HG03378 (cell line): Measurements from ENCODE around the gene AIMP1.
"Not testable (repeated sequence)": the region's sequence is repeated elsewhere in the genome, so short reads cannot be mapped to it uniquely, and the experiment has no call there.

Source experiments
- ATAC-seq: cut with Tn5 transposase; IDR thresholded peaks from one replicate; pipeline ENCODE4 v1.9.1; 2021; ENCODE audit warnings: mild to moderate bottlenecking, moderate library complexity; ENCODE audit not compliant: unreplicated experiment

The AIMP1 gene

GRCh38 chr4:106312377-106312776 lies 4.0 kb upstream of the AIMP1 start:
- ATAC-seq, result no peak

- no peak for ATAC-seq
These were observed 3.3 kb upstream of the AIMP1 start for GRCh38 chr4:106312997-106313522.

GRCh38 chr4:106314960-106315359 lies 1.4 kb upstream of the AIMP1 start:
- ATAC-seq, result no peak

- peak; percentile 24 for ATAC-seq
These were observed 828 bp upstream of the AIMP1 start for GRCh38 chr4:106315476-106315967.

GRCh38 chr4:106316773-106317409 lies 541 bp downstream of the AIMP1 start:
- no peak for ATAC-seq

GRCh38 chr4:106317815-106318214 lies 1.5 kb downstream of the AIMP1 start:
- ATAC-seq, result no peak

GRCh38 chr4:106318511-106318910 lies 2.2 kb downstream of the AIMP1 start:
- ATAC-seq, result no peak

- no peak for ATAC-seq
These were observed 3.9 kb downstream of the AIMP1 start for GRCh38 chr4:106320235-106320634.

GRCh38 chr4:106321168-106321567 lies 4.8 kb downstream of the AIMP1 start:
- ATAC-seq, result not testable (repeated sequence)

GRCh38 chr4:106321814-106322213 lies 5.5 kb downstream of the AIMP1 start:
- ATAC-seq, result not testable (repeated sequence)

- no peak for ATAC-seq
These were observed 6.8 kb downstream of the AIMP1 start for GRCh38 chr4:106323119-106323518.

- ATAC-seq, result no peak
These were observed 9.4 kb downstream of the AIMP1 start for GRCh38 chr4:106325800-106326199.

GRCh38 chr4:106329041-106329618 lies 12.8 kb downstream of the AIMP1 start:
- peak; percentile 78 for ATAC-seq

GRCh38 chr4:106333186-106333585 lies 16.8 kb downstream of the AIMP1 start:
- no peak for ATAC-seq

GRCh38 chr4:106334741-106335470 lies 18.6 kb downstream of the AIMP1 start:
- ATAC-seq, result no peak

- ATAC-seq, result no peak
These were observed 20.3 kb downstream of the AIMP1 start for GRCh38 chr4:106336618-106337017.

GRCh38 chr4:106337916-106338315 lies 21.6 kb downstream of the AIMP1 start:
- no peak for ATAC-seq

- no peak for ATAC-seq
These were observed 22.3 kb downstream of the AIMP1 start for GRCh38 chr4:106338671-106339070.

- no peak for ATAC-seq
These were observed 23.1 kb downstream of the AIMP1 start for GRCh38 chr4:106339431-106339830.

GRCh38 chr4:106340774-106341173 lies 24.4 kb downstream of the AIMP1 start:
- no peak for ATAC-seq

GRCh38 chr4:106343865-106344646 lies 27.7 kb downstream of the AIMP1 start:
- no peak for ATAC-seq
